CD4-positive, alpha-beta T cell treated with Interferon gamma for 1 hour (primary cell): ENCODE measurements around the gene TMEM253.
A peak's percentile ranks its signal among the peaks of the same experiment; 100 is the strongest.

Source experiments
- DNase-seq: peaks from one replicate; pipeline ENCODE4 v3.0.0-alpha.2; 2020

The TMEM253 gene

GRCh38 chr14:21106176-21106497 lies 5.3 kb downstream of the TMEM253 start:
- DNase-seq = no peak

- peak; percentile 76 for DNase-seq
These were observed 5.8 kb downstream of the TMEM253 start for GRCh38 chr14:21106498-21107282.

- DNase-seq = no peak
These were observed 6.5 kb downstream of the TMEM253 start for GRCh38 chr14:21107283-21107800.

GRCh38 chr14:21108791-21109190 lies 7.9 kb downstream of the TMEM253 start:
- no peak for DNase-seq

- no peak for DNase-seq
These were observed 8.7 kb downstream of the TMEM253 start for GRCh38 chr14:21109377-21110138.

- DNase-seq = no peak
These were observed 11.4 kb downstream of the TMEM253 start for GRCh38 chr14:21112255-21112654.

GRCh38 chr14:21113369-21113768 lies 12.5 kb downstream of the TMEM253 start:
- no peak for DNase-seq

- DNase-seq = no peak
These were observed 18.1 kb downstream of the TMEM253 start for GRCh38 chr14:21118933-21119332.

GRCh38 chr14:21120686-21121085 lies 19.8 kb downstream of the TMEM253 start:
- DNase-seq = no peak

- DNase-seq = no peak
These were observed 20.3 kb downstream of the TMEM253 start for GRCh38 chr14:21121122-21121521.

GRCh38 chr14:21123429-21123828 lies 22.6 kb downstream of the TMEM253 start:
- no peak for DNase-seq

- DNase-seq = no peak
These were observed 33.0 kb downstream of the TMEM253 start for GRCh38 chr14:21133901-21134300.

GRCh38 chr14:21136024-21136423 lies 35.2 kb downstream of the TMEM253 start:
- no peak for DNase-seq

- no peak for DNase-seq
These were observed 41.5 kb downstream of the TMEM253 start for GRCh38 chr14:21142357-21142756.

- no peak for DNase-seq
These were observed 44.6 kb downstream of the TMEM253 start for GRCh38 chr14:21145437-21145836.

GRCh38 chr14:21149641-21150367 lies 48.9 kb downstream of the TMEM253 start:
- DNase-seq = no peak
